ENCODE data around the gene PSMB2.

PSMB2 gene

DNA sequence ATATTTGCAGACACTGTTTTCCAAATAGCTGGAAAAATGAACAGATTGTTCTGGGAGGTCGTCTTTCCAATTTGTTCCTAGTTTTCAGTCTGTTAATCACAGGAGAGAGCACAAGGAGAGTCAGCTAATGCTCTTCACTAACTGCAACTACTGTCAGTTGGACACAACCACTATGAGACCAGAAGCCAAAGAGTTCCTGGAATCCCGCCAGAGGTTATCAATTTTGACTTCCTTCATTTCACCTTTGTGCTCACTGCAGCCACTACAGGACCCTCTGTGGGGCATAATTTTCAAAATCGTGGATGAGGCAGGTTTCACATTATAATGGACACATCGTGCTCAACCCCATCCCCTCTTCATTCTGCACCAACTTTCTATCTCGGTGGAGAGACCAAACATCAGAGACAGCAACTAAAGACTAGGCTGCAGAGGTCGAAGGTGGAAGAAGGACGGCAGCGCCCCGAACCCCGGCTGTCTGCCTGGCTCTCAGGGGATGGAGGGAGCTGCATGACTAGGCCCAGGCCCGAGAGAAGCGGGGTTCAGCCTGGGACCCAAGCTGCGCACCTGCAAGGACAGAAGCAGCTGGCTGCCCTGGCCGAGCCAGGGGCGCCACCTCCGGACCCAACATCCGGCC, 84.7 kb downstream of the PSMB2 start:
- no peak for DNase-seq (ENCODE audit: low read depth in 2 of 2)

GRCh38 chr1:35555601-35556477, 85.5 kb downstream of the PSMB2 start:
- no peak for DNase-seq (ENCODE audit: low read depth in 2 of 2)

- no peak for DNase-seq (ENCODE audit: low read depth in 2 of 2)
These were observed 86.1 kb downstream of the PSMB2 start for GRCh38 chr1:35555212-35555584.

DNA sequence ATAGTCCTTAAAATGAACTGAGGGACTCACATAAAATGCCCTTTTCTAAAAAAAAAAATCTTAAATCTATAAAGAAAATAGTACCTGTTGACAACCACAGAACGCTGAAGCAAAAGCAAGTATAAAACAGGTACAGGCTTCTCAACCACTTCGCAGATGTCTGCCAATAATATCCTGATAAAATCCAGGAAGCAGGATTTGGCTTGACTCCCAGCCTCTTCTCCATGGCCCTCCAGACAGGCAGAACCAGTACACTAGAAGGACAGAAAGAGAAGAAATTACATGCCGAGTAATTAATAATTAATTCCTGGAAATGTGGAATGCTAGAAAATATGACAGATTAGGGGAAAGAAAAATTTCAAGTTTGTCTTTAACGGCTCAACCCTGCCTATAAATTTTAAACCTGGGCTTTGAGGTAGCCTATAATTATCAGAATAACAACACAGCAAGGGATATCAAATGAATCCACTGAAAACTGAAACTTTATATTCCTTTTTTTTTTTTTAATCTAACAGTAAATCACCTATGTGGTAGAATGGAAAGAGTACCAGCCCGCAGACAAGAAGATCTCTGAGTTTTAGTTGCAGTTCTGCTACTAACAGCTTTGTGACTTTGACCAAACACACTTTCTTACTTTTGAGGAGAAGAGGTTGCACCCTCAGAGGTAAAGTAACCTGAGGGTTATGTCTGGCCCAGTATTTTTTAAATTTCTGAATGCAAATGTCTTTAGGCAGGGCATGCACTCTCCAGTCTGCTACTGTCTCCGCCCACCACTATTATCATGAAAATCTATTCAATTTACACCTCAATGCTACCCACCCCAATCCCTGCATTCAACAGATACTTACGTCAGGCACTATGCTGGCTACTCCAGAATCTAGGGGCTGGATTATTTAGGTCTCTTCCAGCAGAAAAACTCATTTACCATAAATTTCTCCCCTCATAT, 86.8 kb downstream of the PSMB2 start:
- no peak for DNase-seq (ENCODE audit: low read depth in 2 of 2)

- DNase-seq (ENCODE audit: low read depth in 2 of 2), result no peak
These were observed 87.5 kb downstream of the PSMB2 start for GRCh38 chr1:35553851-35554250.

All from stimulated activated CD8-positive, alpha-beta memory T cell treated with anti-CD3 and anti-CD28 coated beads, Interleukin-7, amount 100 ng/mL, for 1 hour (primary cell).